ENCODE data around the gene DNAJC11.

DNAJC11 gene

GRCh38 chr1:6683434-6683833, 18.2 kb downstream of the DNAJC11 start:
- in situ Hi-C loops (cut with HindIII; ENCODE audit: low pct_ligation_motif_present, low sequenced_read_pairs): no loop called here
- no peak for DNase-seq
- no peak for TF ChIP-seq CTCF (IDR thresholded peaks at IDR 0.05; ENCODE audit: low read depth, low read length, missing control alignments)
- Histone ChIP-seq H3K36me3 (replicated peaks) (peaks cover 13% of the 10 kb centered on the region), H3K4me3 (ENCODE audit: low read depth, low read length) (no peak overlapping the region), H3K27ac (no peak overlapping the region), H3K27me3 (replicated peaks) (no peaks in the 10 kb centered on the region)

GRCh38 chr1:6675941-6676340, 25.7 kb downstream of the DNAJC11 start:
- in situ Hi-C loops (cut with HindIII; ENCODE audit: low pct_ligation_motif_present, low sequenced_read_pairs): no loop called here
- H3K27ac ChIP-seq: no peak overlapping the region
- no peak overlapping the region for H3K4me3 ChIP-seq (ENCODE audit: low read depth, low read length)
- peaks cover 36% of the 10 kb centered on the region for H3K36me3 ChIP-seq (replicated peaks)
- H3K27me3 ChIP-seq (replicated peaks): no peaks in the 10 kb centered on the region
- no peak for DNase-seq
- TF ChIP-seq CTCF (IDR thresholded peaks at IDR 0.05; ENCODE audit: low read depth, low read length, missing control alignments): no peak

- no peak for DNase-seq
- H3K4me3 ChIP-seq (ENCODE audit: low read depth, low read length): no peak overlapping the region
- peaks cover 31% of the 10 kb centered on the region for H3K36me3 ChIP-seq (replicated peaks)
- H3K27me3 ChIP-seq (replicated peaks): no peaks in the 10 kb centered on the region
- in situ Hi-C loops (cut with HindIII; ENCODE audit: low pct_ligation_motif_present, low sequenced_read_pairs): no loop called here
- no peak overlapping the region for H3K27ac ChIP-seq
- no peak for TF ChIP-seq CTCF (IDR thresholded peaks at IDR 0.05; ENCODE audit: low read depth, low read length, missing control alignments)
Observed at GRCh38 chr1:6674771-6675170, 26.8 kb downstream of the DNAJC11 start.

- no peak overlapping the region for H3K4me3 ChIP-seq (ENCODE audit: low read depth, low read length)
- peaks cover 25% of the 10 kb centered on the region for H3K36me3 ChIP-seq (replicated peaks)
- H3K27ac ChIP-seq: no peak overlapping the region
- in situ Hi-C loops (cut with HindIII; ENCODE audit: low pct_ligation_motif_present, low sequenced_read_pairs): no loop called here
- no peaks in the 10 kb centered on the region for H3K27me3 ChIP-seq (replicated peaks)
- TF ChIP-seq CTCF (IDR thresholded peaks at IDR 0.05; ENCODE audit: low read depth, low read length, missing control alignments): no peak
- DNase-seq: no peak
Observed at GRCh38 chr1:6673816-6674398, 27.7 kb downstream of the DNAJC11 start.

- no peak overlapping the region for H3K4me3 ChIP-seq (ENCODE audit: low read depth, low read length)
- DNase-seq: no peak
Observed at GRCh38 chr1:6672558-6672957, 29.1 kb downstream of the DNAJC11 start.

More at GRCh38 chr1:6672558-6672957, 29.1 kb downstream of the DNAJC11 start:
- Histone ChIP-seq H3K36me3 (replicated peaks) (peaks cover 16% of the 10 kb centered on the region), H3K27me3 (replicated peaks) (no peaks in the 10 kb centered on the region), H3K27ac (no peak overlapping the region)
- no peak for TF ChIP-seq CTCF (IDR thresholded peaks at IDR 0.05; ENCODE audit: low read depth, low read length, missing control alignments)
- in situ Hi-C loops (cut with HindIII; ENCODE audit: low pct_ligation_motif_present, low sequenced_read_pairs): no loop called here

Measured in brain microvascular endothelial cell (primary cell).